SK-MEL-5 (cell line): ENCODE data around the gene PLEKHG4B. TPM values are rescaled to one million over a fixed set of nuclear protein-coding genes. Genes with fewer than 3 reads are reported as not detected.

Source experiments
- DNase-seq: peaks from one replicate; pipeline ENCODE4 v3.0.0-alpha.2; 2016; ENCODE audit warnings: low read depth, low spot score
- in situ Hi-C: cut with HindIII; loops from 2 replicates; pipeline ENCODE4 v1.10.0; 2016; ENCODE audit warnings: low sequenced_read_pairs, high pct_unique_total_duplicates, low pct_unique_long_range_greater_than_20kb
- total RNA-seq: library from RNA; depleted of rRNA; stranded (reverse); fragments of >200 nt; shearing (Covaris generic); gene quantifications from 2 replicates; pipeline ENCODE4 v1.2.3, GENCODE V29; 2014

The PLEKHG4B gene
- total RNA-seq, 1 experiment from 2014 or later = 0.53 TPM

DNA sequence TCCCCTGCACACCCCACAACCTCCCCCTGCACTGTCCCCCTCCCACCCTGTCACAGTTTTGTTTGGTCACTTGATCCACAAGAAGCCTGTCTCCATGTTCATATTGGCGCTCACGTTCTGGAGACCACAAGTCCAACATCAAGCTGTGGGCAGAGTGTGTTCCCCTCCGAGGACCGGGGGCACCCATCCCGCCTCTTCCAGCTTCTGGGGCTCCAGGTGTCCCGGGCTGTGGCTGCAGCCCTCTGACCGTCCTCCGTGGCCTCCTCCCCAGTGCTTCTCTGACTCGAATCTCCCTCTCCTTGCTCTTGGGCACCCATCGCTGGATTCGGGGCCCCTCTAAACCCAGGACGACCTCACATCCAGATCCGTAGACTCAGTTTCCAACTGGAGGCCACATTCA lies 49.2 kb downstream of the PLEKHG4B start:
- in situ Hi-C loops = no loop called here
- DNase-seq = no peak

DNA sequence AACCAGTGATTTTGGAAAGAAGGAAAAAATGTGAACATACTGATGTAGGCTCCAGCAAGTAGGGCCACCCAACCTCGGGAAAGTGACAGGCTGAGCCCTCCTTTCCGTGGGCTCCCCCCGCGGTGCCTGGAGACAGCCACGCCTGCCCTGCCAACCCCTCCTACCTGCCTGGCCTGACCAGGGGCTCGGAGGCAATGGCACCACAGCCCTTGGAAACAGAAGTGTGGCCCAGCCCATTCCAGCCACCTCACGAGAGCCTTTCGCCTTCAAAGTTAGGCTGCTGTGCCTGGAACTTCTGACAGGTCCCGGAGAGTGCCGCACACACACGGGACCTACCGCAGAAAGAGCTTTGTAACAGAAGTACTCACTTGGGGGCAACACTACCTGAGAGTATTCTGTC lies 49.8 kb downstream of the PLEKHG4B start:
- DNase-seq = no peak
- in situ Hi-C loops = no loop called here

DNA sequence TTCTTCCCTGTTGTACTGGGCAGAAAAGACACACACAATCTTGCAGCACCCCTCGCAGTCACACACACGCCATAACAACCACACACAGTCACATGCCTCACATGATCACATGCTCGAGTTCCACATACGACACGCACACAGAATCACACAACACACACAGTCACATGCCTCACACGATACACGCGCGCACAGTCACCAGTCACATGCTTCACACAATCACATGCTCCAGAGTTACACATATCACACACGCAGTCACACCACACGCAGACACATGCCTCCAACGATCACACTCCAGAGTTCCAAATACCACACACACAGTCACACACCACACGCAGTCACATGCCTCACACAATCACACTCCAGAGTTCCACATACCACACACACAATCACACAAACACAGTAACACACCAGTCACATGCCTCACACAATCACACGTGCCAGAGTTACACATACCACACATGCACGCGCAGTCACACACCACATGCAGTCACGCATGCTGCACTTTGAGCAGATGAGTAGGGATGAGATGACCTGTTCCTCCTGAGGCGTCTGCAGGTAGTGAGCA lies 50.4 kb downstream of the PLEKHG4B start:
- in situ Hi-C loops = no loop called here
- peak; percentile 26 for DNase-seq

DNA sequence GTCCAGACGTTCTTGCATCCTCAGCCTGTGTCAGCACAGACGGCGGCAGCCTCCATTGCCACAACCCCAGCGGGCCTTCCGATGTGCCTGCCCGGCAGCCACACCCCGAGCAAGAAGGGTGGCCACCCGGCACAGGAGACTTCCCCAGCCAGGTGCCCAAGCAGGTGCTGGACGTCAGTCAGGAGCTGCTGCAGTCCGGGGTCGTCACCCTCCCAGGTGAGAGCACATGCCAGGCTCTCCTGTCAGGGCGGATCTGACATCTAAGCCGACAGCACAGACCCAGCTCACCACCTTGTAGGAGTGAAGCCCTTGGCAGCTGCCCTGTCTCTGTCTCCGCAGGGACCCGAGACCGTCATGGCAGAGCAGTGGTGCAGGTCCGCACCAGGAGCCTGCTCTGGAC lies 51.1 kb downstream of the PLEKHG4B start:
- no peak for DNase-seq
- in situ Hi-C loops = no loop called here

DNA sequence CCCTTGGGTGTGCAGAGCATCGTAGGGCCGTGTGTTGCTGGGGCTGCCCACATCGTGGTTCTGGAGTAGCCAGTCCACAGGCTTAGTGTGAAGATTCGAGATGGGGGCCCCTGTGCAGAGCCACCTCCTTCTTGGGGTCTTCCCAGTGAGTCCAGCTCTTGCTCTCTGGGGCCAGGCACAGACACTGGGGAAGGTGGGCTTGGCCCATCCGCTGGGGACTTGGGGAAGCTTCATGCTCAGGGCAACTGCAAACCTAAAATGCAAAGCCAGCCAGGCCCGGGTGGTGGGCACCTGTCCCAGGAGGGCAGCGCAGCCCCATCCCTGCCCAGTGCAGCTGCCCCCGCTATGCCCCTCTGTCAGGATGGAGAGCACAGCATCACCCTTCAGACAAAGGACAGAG lies 53.0 kb downstream of the PLEKHG4B start:
- DNase-seq = no peak
- in situ Hi-C loops = no loop called here

DNA sequence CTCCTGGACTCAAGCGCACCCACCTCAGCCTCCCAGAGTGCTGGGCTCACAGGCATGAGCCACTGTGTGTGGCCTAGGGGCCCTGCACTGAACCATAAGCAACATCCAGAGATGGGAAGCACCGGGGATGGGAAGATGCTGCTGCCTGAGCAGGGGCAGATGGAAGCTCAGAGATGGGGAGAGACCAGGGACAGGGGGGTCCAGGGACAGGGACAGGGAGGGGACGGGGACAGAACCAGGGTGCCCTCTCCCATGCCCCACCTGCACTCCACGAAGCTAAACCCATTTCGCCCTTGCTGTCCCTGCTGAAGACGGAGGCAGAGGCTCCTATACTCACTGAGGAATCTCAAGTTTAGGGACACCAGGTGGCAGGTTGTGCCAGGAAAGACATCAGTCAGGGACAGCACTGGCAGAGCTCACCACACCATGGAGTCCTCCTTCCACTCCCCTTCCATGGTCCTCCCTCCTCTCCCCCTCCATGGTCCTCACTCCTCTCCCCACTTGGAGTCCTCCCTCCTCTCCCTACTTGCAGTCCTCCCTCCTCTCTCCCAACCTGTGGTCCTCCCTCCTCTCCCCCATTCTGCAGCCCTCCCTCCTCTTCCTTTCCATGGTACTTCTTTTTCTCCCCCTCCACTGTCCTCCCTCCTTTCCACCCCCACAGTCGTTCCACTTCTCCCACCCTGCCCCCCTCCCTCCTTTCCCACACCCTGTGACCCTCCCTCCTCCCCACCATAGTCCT lies 53.8 kb downstream of the PLEKHG4B start:
- in situ Hi-C loops = no loop called here
- no peak for DNase-seq

DNA sequence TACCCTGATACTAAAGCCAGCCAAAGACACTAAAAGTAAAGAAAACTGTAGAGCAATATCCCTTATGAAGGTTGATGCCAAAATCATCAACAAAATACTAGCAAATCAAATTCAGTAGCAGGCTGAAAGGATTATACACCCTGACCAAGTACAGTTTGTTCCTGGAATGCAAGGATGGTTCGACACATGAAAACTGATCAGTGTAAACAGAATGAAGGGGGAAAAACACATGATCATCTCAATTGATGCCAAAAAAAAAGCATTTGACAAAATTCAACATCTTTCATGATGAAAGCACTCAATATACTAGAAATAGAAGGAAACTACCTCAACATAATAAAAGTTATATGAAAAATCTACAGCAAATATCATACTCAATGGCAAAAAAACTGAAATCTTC lies 55.8 kb downstream of the PLEKHG4B start:
- no peak for DNase-seq
- in situ Hi-C loops = no loop called here

DNA sequence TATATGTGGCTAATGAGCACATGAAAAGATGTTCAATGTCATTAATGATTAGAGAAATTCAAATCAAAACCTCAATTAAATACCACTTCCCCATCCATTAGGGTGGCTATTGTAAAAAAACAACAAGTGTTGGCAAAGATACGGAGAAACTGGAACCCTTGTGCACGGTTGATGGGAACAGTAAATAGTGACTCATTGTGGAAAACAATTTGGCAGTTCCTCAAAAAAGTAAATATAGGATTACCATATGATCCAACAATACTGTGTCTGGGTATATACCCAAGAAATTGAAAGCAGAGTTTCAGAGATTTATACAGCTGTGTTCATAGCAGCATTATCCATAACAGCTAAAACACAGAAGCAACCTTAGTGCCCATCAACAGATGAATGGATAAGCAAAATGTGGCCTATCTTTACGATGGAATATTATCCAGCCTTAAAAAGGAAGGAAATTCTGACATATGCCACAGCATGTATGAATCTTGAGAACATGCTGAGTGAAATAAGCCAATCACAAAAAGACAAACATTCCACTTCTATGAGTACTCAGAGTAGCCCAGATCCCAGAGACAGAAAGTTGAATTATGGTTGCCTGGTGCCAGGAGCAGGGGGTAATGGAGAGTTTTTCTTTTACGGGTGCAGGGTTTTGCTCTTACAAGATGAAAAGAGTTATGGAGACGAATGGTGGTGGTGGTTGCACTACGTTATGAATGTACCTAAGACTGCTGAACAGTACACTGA lies 57.9 kb downstream of the PLEKHG4B start:
- no peak for DNase-seq
- in situ Hi-C loops = no loop called here

DNA sequence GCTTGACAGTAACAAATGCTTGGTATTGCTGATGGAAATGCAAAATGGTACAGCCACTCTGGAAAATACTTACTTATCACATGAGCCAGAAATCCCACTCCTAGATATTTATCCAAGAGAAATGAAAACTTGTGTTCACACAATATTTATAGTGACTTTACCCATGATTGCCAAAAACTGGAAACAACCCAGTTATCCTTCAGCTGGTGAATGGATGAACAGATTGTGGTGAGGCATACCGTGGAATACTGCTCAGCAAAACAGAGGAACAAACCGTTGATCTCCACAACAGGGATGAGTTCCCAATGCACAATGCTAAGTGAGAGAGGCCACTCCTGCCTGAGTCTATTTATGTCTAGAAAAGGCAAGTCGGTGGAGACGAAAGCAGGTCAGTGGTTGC lies 58.8 kb downstream of the PLEKHG4B start:
- in situ Hi-C loops = no loop called here
- DNase-seq = no peak

DNA sequence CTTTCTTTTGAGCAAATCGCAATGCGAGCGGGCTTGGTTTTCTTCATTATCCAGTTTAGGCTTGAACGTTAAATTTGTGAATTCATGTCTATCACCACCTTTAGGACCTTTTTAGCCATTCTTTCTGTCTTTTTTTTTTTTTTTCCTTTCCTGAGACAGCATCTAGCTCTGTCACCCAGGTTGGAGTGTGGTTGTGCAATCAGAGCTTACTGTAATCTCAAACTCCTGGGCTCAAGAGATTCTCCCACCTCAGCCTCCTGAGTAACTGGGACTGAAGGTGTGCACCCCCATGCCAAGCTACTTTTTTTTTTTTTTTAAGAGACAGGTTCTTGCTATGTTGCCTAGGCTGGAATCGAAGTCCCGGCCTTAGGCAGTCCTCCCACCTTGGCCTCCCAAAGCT lies 60.1 kb downstream of the PLEKHG4B start:
- in situ Hi-C loops = no loop called here
- no peak for DNase-seq

DNA sequence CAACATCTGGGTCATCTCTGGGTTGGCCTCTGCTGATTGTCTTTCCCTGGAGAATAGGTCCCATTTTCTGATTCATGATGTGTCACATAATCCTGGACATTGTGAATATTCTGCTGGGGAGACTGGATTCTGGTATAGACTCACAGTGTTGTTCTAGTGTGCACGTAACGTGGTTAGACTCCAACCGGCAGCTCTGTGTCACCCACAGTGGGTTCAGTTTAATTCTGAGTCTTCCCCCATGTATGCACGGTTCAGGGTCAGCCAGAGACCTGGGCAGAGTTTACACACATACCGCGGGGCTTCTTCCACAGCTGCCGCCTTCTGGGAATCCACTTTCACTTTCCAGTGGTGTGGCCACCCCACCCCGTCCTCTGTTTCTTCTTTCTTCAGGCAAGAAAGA lies 61.3 kb downstream of the PLEKHG4B start:
- in situ Hi-C loops = no loop called here
- DNase-seq = no peak

DNA sequence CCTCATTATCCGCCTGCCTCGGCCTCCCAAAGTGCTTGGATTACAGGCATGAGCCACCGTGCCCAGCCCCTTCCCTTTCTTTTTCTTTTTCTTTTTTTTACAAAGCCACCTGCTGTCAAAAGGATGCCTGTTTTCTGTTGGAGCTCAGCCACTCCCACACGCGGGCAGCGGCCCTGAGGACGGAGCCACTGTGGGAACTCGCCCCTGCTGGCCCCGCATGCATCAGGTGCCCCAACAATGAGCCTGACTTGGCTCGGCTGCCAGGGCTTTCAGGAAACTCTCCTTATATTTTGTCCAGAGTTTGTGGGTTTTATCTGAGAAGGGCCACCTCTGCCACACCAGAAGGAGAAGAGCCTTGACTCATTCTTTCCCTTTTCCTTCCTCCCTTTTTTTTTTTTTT lies 62.3 kb downstream of the PLEKHG4B start:
- no peak for DNase-seq

DNA sequence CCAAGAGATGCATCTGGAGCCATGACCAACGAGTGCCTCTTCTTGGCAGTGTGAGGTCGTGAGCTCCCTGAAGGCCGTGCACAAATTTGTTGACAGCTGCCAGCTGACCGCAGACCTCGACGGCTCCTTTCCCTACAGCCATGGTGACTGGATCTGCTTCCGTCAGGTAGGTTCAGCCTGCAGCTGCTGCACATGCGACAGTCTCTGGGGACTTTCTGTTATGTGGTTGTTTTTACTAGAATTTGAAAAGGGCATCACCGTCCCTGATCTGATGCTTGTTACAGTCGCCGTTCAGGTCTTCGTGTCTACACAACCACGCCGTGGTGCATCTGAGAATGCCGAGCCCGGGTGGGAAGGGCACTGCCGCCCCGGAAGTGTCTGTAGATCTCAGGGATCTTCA lies 62.9 kb downstream of the PLEKHG4B start:
- in situ Hi-C loops = no loop called here
- DNase-seq = no peak

More for the DNA sequence above, 62.3 kb downstream of the PLEKHG4B start:
- in situ Hi-C loops = no loop called here

DNA sequence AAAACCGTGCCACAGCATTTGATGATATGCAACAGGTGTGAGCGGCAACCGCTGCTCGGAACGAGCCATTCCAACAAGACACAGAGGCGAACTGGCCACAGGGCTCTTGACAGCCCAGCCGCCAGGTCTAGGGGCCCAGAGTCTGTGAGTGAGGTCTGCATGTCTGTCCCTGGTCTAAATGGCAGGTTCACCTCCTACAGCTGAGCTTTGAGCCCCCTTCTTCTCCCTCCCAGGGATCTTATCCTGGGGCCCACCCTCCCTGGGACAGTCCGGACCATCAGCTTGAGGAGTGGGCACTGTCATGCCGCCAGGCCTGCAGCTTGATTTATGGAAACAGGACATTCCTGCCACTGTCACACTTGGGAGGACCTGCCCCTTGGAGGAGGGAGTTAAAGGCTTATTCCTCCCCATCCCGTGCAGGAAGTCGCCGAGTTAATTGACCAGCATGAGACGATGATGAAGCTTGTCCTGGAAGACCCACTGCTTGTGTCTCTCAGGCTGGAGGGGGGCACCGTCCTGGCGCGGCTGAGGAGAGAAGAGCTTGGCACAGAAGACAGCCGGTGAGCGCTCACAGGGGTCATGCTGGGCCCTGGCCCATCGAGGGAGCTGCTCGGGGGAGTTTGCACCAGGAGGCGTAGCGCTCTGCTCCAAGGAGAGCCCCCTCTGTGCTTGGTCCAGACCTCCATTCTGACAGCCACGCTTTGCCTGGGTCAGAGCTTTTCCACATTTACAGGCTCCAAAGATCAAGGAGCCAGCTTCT lies 63.9 kb downstream of the PLEKHG4B start:
- DNase-seq = no peak
- in situ Hi-C loops = no loop called here

DNA sequence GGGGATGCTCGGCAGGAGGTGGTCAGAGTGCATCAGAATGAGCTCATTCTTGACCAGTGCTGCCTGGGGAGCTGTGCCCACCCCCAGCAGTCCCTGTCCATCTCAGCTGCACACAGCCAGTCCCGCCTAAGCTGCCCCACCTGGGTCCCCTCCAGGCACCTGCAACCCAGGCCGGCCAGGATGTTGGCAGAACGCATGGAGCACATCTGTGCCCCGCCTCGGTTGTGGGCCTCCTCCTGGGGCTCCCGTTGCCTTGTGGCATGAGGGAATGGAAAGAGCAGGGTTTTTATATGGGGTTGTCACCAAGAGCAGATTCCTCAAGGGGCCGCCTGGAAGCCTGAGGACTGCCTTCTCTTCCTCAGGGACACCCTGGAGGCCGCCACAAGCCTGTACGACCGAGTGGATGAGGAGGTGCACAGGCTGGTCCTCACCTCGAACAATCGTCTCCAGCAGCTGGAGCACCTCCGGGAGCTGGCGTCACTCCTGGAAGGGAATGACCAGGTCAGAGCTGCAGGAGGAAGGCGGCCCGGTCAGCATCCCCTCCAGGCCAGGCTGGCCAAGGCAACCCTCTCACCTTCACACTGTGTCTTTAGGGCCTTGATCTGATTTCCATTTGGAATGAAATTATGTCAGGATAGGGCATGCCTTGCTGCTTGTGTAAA lies 64.6 kb downstream of the PLEKHG4B start:
- DNase-seq = no peak
- in situ Hi-C loops = no loop called here

DNA sequence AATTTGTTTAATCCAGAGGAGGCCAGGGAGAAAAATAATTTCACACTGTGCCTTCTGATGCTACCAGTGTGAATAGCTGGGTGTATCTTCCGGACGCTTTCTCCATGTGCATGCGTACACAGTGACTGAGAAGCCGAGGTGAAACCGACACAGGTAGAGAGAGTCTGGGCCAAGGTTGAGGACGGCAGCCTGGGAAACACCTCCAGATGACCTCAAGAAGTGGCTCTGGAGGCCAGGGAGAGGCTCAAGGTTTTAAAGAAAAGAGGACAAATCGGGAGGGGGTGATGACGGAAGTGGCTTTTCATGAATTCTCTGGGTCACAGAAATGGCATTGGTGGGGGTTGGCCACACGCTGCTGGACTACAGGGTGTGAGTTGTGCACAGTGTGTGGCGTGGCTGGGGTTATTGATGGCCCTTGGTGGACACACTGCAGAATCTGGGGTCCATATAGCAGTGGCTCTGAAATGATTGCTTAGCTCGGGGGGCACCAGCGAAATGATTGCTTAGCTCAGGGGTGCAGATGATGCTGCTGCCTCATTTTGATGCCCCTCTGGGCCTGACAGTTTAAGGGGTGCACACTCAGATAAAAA lies 65.3 kb downstream of the PLEKHG4B start:
- DNase-seq = no peak
- in situ Hi-C loops = no loop called here

DNA sequence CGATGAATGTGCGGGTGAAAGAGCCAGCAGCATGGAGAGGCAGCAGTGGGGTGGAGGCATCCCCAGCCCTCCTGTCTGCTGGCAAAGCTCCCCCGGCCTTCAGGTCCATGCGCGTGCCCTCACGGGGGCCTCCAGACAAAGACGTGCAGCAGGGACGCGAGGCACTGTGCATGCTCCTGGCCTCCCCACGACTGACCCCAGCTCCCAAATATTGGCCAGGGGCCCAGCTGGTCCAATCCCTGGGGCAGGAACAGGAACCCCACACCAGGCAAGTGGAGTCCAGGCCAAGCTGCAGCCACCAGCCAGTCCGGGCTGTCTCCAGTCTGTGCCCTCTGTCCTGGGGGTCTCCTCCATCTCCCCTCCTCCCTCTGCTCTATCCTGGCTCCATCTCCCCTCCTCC lies 65.8 kb downstream of the PLEKHG4B start:
- DNase-seq = no peak
- in situ Hi-C loops = no loop called here
